Epithelial cell of esophagus (primary cell): ENCODE measurements around the gene TSPAN31.

Source experiments
- DNase-seq: peaks from one replicate; pipeline ENCODE4 v3.0.0; 2010; ENCODE audit warnings: low read depth
- H3K4me3 ChIP-seq: 2 replicates; pipeline ENCODE4 v1.5.1; 2011; ENCODE audit warnings: mild to moderate bottlenecking, low read length, control low read depth
- TF ChIP-seq, protein P1 (sequence below): IDR thresholded peaks from 2 replicates; pipeline ENCODE4 v1.5.1; 2011; ENCODE audit warnings: low read depth, mild to moderate bottlenecking, low read length, control low read depth, inconsistent platforms; ENCODE audit not compliant: insufficient read depth; ENCODE audit errors: missing control alignments

The TSPAN31 gene

DNA sequence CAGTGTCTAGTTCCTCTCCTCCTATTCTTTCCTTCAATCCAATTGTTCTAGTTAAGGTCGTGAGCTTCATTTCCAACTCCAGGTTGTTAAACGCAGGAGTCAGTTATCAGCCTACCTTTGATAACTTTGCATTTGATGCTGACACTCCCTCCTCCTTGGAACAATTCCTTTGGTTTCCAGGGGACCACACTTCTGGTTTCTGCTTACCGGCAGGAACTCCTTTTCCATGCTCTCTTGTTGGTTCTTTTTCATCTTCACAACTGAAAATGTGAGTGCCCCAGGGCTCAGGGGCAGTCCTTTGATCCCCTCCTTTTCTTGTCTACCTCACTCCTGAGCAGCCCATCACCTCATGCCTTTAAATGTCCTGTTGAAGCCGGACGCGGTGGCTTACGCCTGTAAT is 32.5 kb downstream of the TSPAN31 start:
- TF ChIP-seq, protein P1, sequence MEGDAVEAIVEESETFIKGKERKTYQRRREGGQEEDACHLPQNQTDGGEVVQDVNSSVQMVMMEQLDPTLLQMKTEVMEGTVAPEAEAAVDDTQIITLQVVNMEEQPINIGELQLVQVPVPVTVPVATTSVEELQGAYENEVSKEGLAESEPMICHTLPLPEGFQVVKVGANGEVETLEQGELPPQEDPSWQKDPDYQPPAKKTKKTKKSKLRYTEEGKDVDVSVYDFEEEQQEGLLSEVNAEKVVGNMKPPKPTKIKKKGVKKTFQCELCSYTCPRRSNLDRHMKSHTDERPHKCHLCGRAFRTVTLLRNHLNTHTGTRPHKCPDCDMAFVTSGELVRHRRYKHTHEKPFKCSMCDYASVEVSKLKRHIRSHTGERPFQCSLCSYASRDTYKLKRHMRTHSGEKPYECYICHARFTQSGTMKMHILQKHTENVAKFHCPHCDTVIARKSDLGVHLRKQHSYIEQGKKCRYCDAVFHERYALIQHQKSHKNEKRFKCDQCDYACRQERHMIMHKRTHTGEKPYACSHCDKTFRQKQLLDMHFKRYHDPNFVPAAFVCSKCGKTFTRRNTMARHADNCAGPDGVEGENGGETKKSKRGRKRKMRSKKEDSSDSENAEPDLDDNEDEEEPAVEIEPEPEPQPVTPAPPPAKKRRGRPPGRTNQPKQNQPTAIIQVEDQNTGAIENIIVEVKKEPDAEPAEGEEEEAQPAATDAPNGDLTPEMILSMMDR = no peak
- DNase-seq = no peak
- no peak overlapping the region for H3K4me3 ChIP-seq

DNA sequence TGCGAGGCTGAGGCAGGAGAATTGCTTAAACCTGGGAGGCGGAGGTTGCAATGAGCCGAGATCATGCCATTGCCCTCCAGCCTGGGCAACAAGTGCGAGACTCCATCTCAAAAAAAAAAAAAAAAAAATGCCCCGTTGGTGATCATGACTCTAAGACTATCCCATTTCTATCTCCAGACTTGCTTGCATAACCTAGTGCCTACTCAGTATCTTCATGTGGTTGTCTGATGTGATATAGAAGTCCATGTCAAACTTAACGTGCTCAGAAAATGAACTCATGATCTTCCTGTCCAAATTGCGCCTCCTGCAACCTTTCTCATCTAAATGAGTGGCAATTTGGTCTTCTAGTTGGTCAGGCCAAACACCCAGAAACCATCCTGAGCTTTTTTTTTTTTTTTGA is 33.1 kb downstream of the TSPAN31 start:
- no peak overlapping the region for H3K4me3 ChIP-seq
- TF ChIP-seq, protein P1 = no peak
- DNase-seq = no peak

DNA sequence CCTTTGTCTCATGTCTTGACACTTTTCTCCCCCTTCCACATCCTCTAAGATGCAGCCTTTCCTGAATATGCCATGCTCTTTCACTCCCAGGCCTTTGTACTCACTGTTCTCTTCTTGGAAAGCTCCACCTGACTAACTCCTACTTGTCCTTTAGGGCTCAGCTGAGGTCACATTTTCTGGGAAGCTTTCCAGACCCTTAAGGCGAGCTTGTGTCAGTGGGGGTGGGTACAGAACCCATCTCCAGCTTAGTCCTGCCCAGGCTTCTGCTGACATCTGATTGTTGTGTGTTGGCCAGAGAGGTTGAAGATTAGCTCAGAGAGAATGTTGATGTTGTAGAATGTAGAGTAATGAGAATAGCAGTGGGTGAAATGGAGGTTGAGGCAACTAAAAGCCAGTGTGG is 34.9 kb downstream of the TSPAN31 start:
- TF ChIP-seq, protein P1 = no peak
- no peak for DNase-seq
- no peak overlapping the region for H3K4me3 ChIP-seq

DNA sequence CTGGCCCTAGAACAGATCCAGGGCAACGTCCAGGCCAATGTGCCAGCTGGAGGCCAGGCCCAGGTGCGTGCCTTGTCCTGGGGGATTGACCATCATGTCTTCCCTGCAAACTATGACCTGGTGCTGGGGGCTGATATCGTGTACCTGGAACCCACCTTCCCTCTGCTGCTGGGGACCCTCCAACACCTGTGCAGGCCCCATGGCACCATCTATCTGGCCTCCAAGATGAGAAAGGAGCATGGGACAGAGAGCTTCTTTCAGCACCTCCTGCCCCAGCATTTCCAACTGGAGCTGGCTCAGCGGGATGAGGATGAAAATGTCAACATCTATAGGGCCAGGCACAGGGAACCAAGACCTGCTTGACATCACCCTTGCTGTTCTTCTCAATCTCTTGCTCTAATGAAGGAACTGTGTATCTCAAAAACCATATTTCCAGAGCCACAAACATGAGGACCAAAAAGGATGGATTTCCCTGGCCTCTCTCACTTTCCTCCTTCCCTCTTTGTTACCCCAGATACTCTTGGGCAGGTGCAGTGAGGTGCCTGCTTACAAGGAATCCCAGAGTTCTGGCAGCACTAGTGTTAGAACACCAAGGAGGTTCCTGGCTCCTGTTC is 35.6 kb downstream of the TSPAN31 start:
- TF ChIP-seq, protein P1 = no peak
- DNase-seq = no peak
- no peak overlapping the region for H3K4me3 ChIP-seq

DNA sequence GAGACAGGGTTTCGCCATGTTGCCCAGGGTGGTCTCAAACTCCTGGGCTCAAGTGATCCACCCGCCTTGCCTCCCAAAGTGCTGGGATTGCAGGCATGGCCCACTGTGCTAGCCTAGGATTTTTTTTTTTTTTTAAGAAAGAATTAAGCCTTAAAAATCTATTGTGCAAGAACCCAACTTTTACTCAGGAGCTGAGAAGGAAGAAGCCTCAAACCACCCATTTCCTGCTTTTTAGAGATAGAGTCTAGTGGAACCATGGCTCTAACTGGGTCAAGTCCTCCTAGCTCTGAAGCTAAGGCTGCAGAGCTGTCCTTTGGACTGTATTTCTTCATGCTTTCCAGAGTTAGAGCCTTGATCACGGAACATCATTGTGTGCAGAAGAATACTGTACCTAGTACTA is 36.4 kb downstream of the TSPAN31 start:
- DNase-seq = no peak
- no peak overlapping the region for H3K4me3 ChIP-seq
- TF ChIP-seq, protein P1 = no peak

DNA sequence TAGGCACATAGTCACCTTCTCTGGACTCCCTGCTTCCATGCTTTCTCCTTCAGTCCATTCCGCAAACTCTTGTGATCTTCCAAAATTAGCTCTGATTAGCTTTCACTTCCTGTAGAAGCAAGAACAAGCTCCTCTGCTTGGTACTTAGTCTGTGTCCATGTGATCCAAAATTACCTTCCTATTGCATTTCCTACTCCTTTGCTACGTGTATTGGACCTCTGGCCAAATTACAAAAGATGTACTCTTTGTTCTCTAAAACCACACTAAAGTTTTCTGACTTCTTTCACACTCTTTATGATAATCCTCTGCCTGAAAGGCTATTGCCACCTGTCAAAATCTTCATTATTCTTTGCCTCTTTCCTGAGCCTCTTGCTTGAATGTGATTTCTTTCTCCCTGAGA is 37.0 kb downstream of the TSPAN31 start:
- no peak overlapping the region for H3K4me3 ChIP-seq
- TF ChIP-seq, protein P1 = no peak
- no peak for DNase-seq

DNA sequence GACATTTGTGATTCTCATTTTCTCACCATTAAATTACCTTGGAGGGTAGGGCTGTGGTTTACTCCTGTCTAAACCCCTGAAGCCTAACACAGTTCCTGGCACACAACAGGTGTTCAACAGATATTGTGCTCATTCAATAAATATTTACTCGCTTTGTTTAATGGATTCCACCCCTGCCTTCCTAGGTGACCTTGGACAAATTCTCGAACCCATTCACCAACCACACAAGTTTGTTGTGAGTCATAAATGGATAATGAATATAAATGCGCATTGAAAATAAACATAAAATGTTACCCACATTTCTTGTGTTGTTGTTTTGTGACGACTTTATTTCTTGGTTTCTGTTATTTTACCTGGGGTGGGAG is 37.4 kb downstream of the TSPAN31 start:
- no peak for DNase-seq
- TF ChIP-seq, protein P1 = no peak
- no peak overlapping the region for H3K4me3 ChIP-seq
